Fibroblast of skin of left biceps (primary cell): ENCODE measurements around the gene BAMBI.

Experiments used
- DNase-seq, 2 experiments: peaks; one replicate each; pipeline ENCODE4 v3.0.0-alpha.2; 2013; ENCODE audit warnings: low read depth in 2 of 2

BAMBI gene

GRCh38 chr10:28705472-28705871, 28.2 kb downstream of the BAMBI start:
- no peak for DNase-seq

- DNase-seq, result no peak
Observed at GRCh38 chr10:28709001-28709710, 31.8 kb downstream of the BAMBI start.

- no peak for DNase-seq
Observed at GRCh38 chr10:28710202-28710886, 33.0 kb downstream of the BAMBI start.

- DNase-seq, result no peak
Observed at GRCh38 chr10:28711041-28711440, 33.7 kb downstream of the BAMBI start.

GRCh38 chr10:28711776-28712175, 34.5 kb downstream of the BAMBI start:
- no peak for DNase-seq

GRCh38 chr10:28713626-28714352, 36.5 kb downstream of the BAMBI start:
- DNase-seq, result no peak

GRCh38 chr10:28714401-28715053, 37.2 kb downstream of the BAMBI start:
- DNase-seq, result no peak

- no peak for DNase-seq
Observed at GRCh38 chr10:28715246-28715645, 37.9 kb downstream of the BAMBI start.

GRCh38 chr10:28715757-28716156, 38.4 kb downstream of the BAMBI start:
- DNase-seq, result no peak

- no peak for DNase-seq
Observed at GRCh38 chr10:28716748-28717147, 39.4 kb downstream of the BAMBI start.

GRCh38 chr10:28717656-28718201, 40.4 kb downstream of the BAMBI start:
- DNase-seq, result no peak

- DNase-seq, result no peak
Observed at GRCh38 chr10:28719789-28720436, 42.6 kb downstream of the BAMBI start.

GRCh38 chr10:28721318-28721951, 44.1 kb downstream of the BAMBI start:
- DNase-seq, result no peak

- DNase-seq, result no peak
Observed at GRCh38 chr10:28722065-28722803, 44.9 kb downstream of the BAMBI start.

- DNase-seq, result no peak
Observed at GRCh38 chr10:28728366-28728765, 51.0 kb downstream of the BAMBI start.

- no peak for DNase-seq
Observed at GRCh38 chr10:28730031-28730778, 52.9 kb downstream of the BAMBI start.

GRCh38 chr10:28732091-28732490, 54.8 kb downstream of the BAMBI start:
- DNase-seq, result no peak
